HepG2 (cell line): Measurements from ENCODE around the gene OR1J2. TPM values are rescaled to one million over a fixed set of nuclear protein-coding genes. Genes with fewer than 3 reads are reported as not detected.

Experiments used
- ATAC-seq: fragments of 200-7000 bp; cut with Tn5 transposase; 3 replicates; pipeline ENCODE4 v1.9.1; 2020; ENCODE audit warnings: mild to moderate bottlenecking, moderate library complexity
- BruUV-seq: library from RNA; stranded (reverse); fragments of 400-500 nt; replicated peaks from 2 replicates; lab custom pipeline; 2021; lab: Mats Ljungman, UMichigan
- CTCF ChIA-PET: fragments of 300-600 bp; formaldehyde crosslinking; extraction: SDS; loops from one replicate; lab custom pipeline; 2021; ENCODE audit warnings: low total read pairs, inconsistent platforms, low intra/inter-chr PET ratio; lab: Yijun Ruan, JAX
- POLR2A ChIA-PET: fragments of 350-600 bp; sonication (Branson Sonifier 250); formaldehyde crosslinking; loops from one replicate; lab custom pipeline; 2020; ENCODE audit warnings: antibody characterized with exemption, inconsistent platforms; lab: Yijun Ruan, JAX
- DNase-seq: peaks from one replicate; pipeline ENCODE4 v3.0.0-alpha.2; 2015; ENCODE audit warnings: low spot score
- FAIRE-seq: peaks from 3 replicates; lab custom pipeline; 2011; peaks lifted over from hg19 to GRCh38; lab: Jason Lieb, UNC
- H2AFZ ChIP-seq: one replicate; pipeline ENCODE4 v1.6.1; 2011; ENCODE audit warnings: low read length, inconsistent platforms
- H3K27ac ChIP-seq: fragments of 300-600 bp; 3 replicates; pipeline ENCODE4 v1.8.0; 2011; ENCODE audit warnings: mixed run types, mild to moderate bottlenecking, mixed read lengths, low read length, inconsistent platforms; ENCODE audit not compliant: insufficient read depth; ENCODE audit errors: extremely low read length
- H3K27me3 ChIP-seq, 2 experiments: fragments of 200-600 bp in 1 of 2; 2 replicates in 1 of 2; 3 replicates in 1 of 2; pipeline versions ENCODE4 v1.6.0 to v1.8.0; 2011; ENCODE audit warnings: low read length in 2 of 2, mild to moderate bottlenecking in 2 of 2, moderate library complexity in 2 of 2, inconsistent platforms in 1 of 2; ENCODE audit not compliant: insufficient read depth in 2 of 2, control insufficient read depth in 1 of 2
- H3K36me3 ChIP-seq, 2 experiments: fragments of 200-600 bp in 1 of 2; replicated peaks in 1 of 2; 2 replicates in 1 of 2; 3 replicates in 1 of 2; pipeline versions ENCODE4 v1.5.1 to v1.8.0; 2011; ENCODE audit warnings: low read length in 2 of 2, inconsistent platforms in 1 of 2; ENCODE audit not compliant: insufficient read depth in 2 of 2, control insufficient read depth in 1 of 2
- H3K4me1 ChIP-seq: 2 replicates; pipeline ENCODE4 v1.5.1; 2012; ENCODE audit warnings: low read length, inconsistent platforms; ENCODE audit not compliant: insufficient read depth
- H3K4me2 ChIP-seq: 2 replicates; pipeline ENCODE4 v1.6.0; 2011; ENCODE audit warnings: low read depth, low read length, inconsistent platforms
- H3K4me3 ChIP-seq, 3 experiments: fragments of 200-600 bp in 1 of 3; sonication (generic), shearing (Covaris generic) in 1 of 3; replicated peaks in 1 of 3; 2 replicates each; pipeline ENCODE4 v1.5.1; 2011 to 2016; ENCODE audit warnings: low read length in 3 of 3, inconsistent platforms in 2 of 3, low read depth in 2 of 3, mild to moderate bottlenecking in 2 of 3, control low read depth in 1 of 3, mixed read lengths in 1 of 3; ENCODE audit not compliant: insufficient read depth in 1 of 3
- H3K79me2 ChIP-seq: one replicate; pipeline ENCODE4 v1.6.1; 2011; ENCODE audit warnings: low read length, inconsistent platforms; ENCODE audit not compliant: insufficient read depth
- H3K9ac ChIP-seq: 2 replicates; pipeline ENCODE4 v1.6.0; 2011; ENCODE audit warnings: mild to moderate bottlenecking, low read depth, low read length, inconsistent platforms; ENCODE audit not compliant: insufficient read depth
- H3K9me3 ChIP-seq: 2 replicates; pipeline ENCODE4 v1.5.1; 2012; ENCODE audit warnings: mild to moderate bottlenecking, low read length
- H4K20me1 ChIP-seq: 2 replicates; pipeline ENCODE4 v1.6.0; 2011; ENCODE audit warnings: inconsistent platforms, mild to moderate bottlenecking, low read length, moderate library complexity; ENCODE audit not compliant: insufficient read depth
- AGO1 ChIP-seq: fragments of 200-400 bp; formaldehyde crosslinking; IDR thresholded peaks from 2 replicates; pipeline ENCODE4 v1.6.1; 2017; ENCODE audit warnings: mild to moderate bottlenecking, low read depth, low read length, moderate library complexity; ENCODE audit not compliant: poor library complexity, severe bottlenecking
- GATAD2A ChIP-seq: IDR thresholded peaks from 2 replicates; pipeline ENCODE4 v1.6.1; 2016
- GLMP ChIP-seq: sonication (generic); formaldehyde crosslinking; IDR thresholded peaks from 2 replicates; pipeline ENCODE4 v1.9.0; 2021; ENCODE audit warnings: missing genetic modification reagents, mild to moderate bottlenecking, borderline replicate concordance
- HOXA3 ChIP-seq: sonication (generic); formaldehyde crosslinking; IDR thresholded peaks from 2 replicates; pipeline ENCODE4 v1.5.0; 2020; ENCODE audit warnings: missing genetic modification reagents
- MTA3 ChIP-seq: sonication (generic); formaldehyde crosslinking; IDR thresholded peaks from 2 replicates; pipeline ENCODE4 v1.4.0; 2020; ENCODE audit warnings: missing genetic modification reagents
- POGZ ChIP-seq: sonication (generic); formaldehyde crosslinking; IDR thresholded peaks from 2 replicates; pipeline ENCODE4 v1.4.0; 2020; ENCODE audit warnings: mild to moderate bottlenecking, missing genetic modification reagents
- SOX5 ChIP-seq: IDR thresholded peaks from 2 replicates; pipeline ENCODE4 v1.6.1; 2016; ENCODE audit warnings: borderline replicate concordance
- SRSF9 ChIP-seq: fragments of 200-400 bp; formaldehyde crosslinking; IDR thresholded peaks from 2 replicates; pipeline ENCODE4 v1.6.1; 2018; ENCODE audit warnings: borderline replicate concordance, mild to moderate bottlenecking, low read depth, low read length; ENCODE audit not compliant: insufficient read depth, poor library complexity, severe bottlenecking
- SSRP1 ChIP-seq: IDR thresholded peaks from 2 replicates; pipeline ENCODE4 v1.6.1; 2016; ENCODE audit warnings: control low read depth
- STAG1 ChIP-seq: sonication (generic); formaldehyde crosslinking; IDR thresholded peaks from 2 replicates; pipeline ENCODE4 v1.4.0; 2020; ENCODE audit warnings: missing genetic modification reagents
- TAF1 ChIP-seq: sonication (generic); formaldehyde crosslinking; IDR thresholded peaks from 2 replicates; pipeline ENCODE4 v1.4.0; 2020; ENCODE audit warnings: missing genetic modification reagents
- ZNF569 ChIP-seq: sonication (generic); formaldehyde crosslinking; IDR thresholded peaks from 2 replicates; pipeline ENCODE4 v1.5.0; 2020; ENCODE audit warnings: mild to moderate bottlenecking, missing genetic modification reagents, moderate library complexity, borderline replicate concordance
- WGBS: methylation state at CpG from one replicate; pipeline ENCODE4 v1.1.6; 2017; ENCODE audit warnings: low lambda C conversion rate; 5-methylcytosine and 5-hydroxymethylcytosine counted together
- in situ Hi-C: cut with HindIII; loops from 2 replicates; pipeline ENCODE4 v1.10.0; 2017; ENCODE audit warnings: low pct_unique_long_range_greater_than_20kb; ENCODE audit not compliant: extremely low pct_ligation_motif_present
- intact Hi-C: fragments of 100-400 bp; cut with micrococcal nuclease; formaldehyde crosslinking; loops from one replicate; pipeline ENCODE4 v1.10.0; 2022; ENCODE audit not compliant: unreplicated experiment
- polyA plus RNA-seq, 8 experiments: library from polyadenylated mRNA; depleted of rRNA in 3 of 8; stranded (reverse) in 7 of 8; unstranded in 1 of 8; fragments of >200 nt; fragmentation: Illumina TruSeq in 4 of 8; extraction: Trizol in 4 of 8; gene quantifications; 2 replicates each; pipeline versions ENCODE4 v1.2.1 to v1.2.3, GENCODE V29; 2011 to 2016; ENCODE audit warnings: low read depth in 4 of 8, missing spikeins in 1 of 8, mixed read lengths in 1 of 8; ENCODE audit not compliant: insufficient read depth in 1 of 8
- total RNA-seq, 5 experiments: library from RNA; depleted of rRNA; stranded (reverse); fragments of >200 nt; fragmentation: Illumina TruSeq; extraction: Trizol; gene quantifications; 2 replicates each; pipeline ENCODE4 v1.2.3, GENCODE V29; 2016; ENCODE audit warnings: low read depth in 1 of 5
- TF ChIP-seq, protein P1 (sequence below): sonication (generic); formaldehyde crosslinking; IDR thresholded peaks from 2 replicates; pipeline ENCODE4 v1.4.0; 2020; ENCODE audit warnings: missing genetic modification reagents
- TF ChIP-seq, protein P2 (sequence below): sonication (generic); formaldehyde crosslinking; IDR thresholded peaks from 2 replicates; pipeline ENCODE4 v1.5.0; 2020; ENCODE audit warnings: missing genetic modification reagents, mild to moderate bottlenecking, borderline replicate concordance

The OR1J2 gene
- total and polyA plus RNA-seq, 2 of the 13 experiments (the other 11 are each of a cell fraction or from before 2014, with no cell fraction given): not detected

- no peaks in the 10 kb centered on the region for H3K9me3 ChIP-seq
- H3K36me3 ChIP-seq: no peaks in the 10 kb centered on the region
- H3K27me3 ChIP-seq: peaks cover 0 to 6% of the 10 kb centered on the region in 2 experiments; a peak in 1 of 5 replicates
- DNase-seq (peak; percentile 69), ATAC-seq (peak; percentile 98), FAIRE-seq (peak; percentile 79)
- intact Hi-C loops (loop anchor here (1.0 kb wide), 1 partner anchor 346 kb away; no protein-coding TSS in a partner anchor), in situ Hi-C loops (no loop called here)
- no peak overlapping the region for H3K27ac ChIP-seq
- WGBS: 20% methylated on average over 3 of the region's 10 CpGs
- peak overlapping the region; percentile 53 for H3K9ac ChIP-seq
- ChIA-PET POLR2A (interaction anchor here (1.0 to 1.1 kb wide), 2 partner anchors 347 to 364 kb away, joined by 3 read pairs; partner anchors contain the start of gene PDCL), CTCF (interaction anchor here (3.9 kb wide), 1 partner anchor 347 kb away, joined by 49 read pairs; no protein-coding TSS in a partner anchor)
- no TSS peak for BruUV-seq
- H3K79me2 ChIP-seq: no peaks in the 10 kb centered on the region
- no peaks in the 10 kb centered on the region for H4K20me1 ChIP-seq
- H3K4me1 ChIP-seq: no peaks in the 10 kb centered on the region
- peak overlapping the region; percentile 89 for H3K4me2 ChIP-seq
- peak overlapping the region; percentile 89 for H2AFZ ChIP-seq
- H3K4me3 ChIP-seq: peak overlapping the region; percentile 64 to 75 (median 66)
- TF ChIP-seq TAF1 (CRISPR knock-in tag) (peak; percentile 50; the same call in 1 of the 2 replicates), HOXA3 (CRISPR knock-in tag) (peak; percentile 25; the same call in 1 of the 2 replicates), SOX5 (CRISPR knock-in tag) (0 out of 2 replicates have a peak, but pooled peaks have one; percentile 17), GATAD2A (peak; percentile 47; the same call in 1 of the 2 replicates), SSRP1 (CRISPR knock-in tag) (0 out of 2 replicates have a peak, but pooled peaks have one; percentile 51), SRSF9 (no peak), GLMP (CRISPR knock-in tag) (no peak), AGO1 (no peak), ZNF569 (CRISPR knock-in tag) (no peak), POGZ (CRISPR knock-in tag) (peak; percentile 94), STAG1 (CRISPR knock-in tag) (0 out of 2 replicates have a peak, but pooled peaks have one; percentile 6), MTA3 (CRISPR knock-in tag) (no peak)
- TF ChIP-seq, protein P1, sequence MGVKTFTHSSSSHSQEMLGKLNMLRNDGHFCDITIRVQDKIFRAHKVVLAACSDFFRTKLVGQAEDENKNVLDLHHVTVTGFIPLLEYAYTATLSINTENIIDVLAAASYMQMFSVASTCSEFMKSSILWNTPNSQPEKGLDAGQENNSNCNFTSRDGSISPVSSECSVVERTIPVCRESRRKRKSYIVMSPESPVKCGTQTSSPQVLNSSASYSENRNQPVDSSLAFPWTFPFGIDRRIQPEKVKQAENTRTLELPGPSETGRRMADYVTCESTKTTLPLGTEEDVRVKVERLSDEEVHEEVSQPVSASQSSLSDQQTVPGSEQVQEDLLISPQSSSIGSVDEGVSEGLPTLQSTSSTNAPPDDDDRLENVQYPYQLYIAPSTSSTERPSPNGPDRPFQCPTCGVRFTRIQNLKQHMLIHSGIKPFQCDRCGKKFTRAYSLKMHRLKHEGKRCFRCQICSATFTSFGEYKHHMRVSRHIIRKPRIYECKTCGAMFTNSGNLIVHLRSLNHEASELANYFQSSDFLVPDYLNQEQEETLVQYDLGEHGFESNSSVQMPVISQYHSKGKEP (CRISPR knock-in tag): no peak
- TF ChIP-seq, protein P2, sequence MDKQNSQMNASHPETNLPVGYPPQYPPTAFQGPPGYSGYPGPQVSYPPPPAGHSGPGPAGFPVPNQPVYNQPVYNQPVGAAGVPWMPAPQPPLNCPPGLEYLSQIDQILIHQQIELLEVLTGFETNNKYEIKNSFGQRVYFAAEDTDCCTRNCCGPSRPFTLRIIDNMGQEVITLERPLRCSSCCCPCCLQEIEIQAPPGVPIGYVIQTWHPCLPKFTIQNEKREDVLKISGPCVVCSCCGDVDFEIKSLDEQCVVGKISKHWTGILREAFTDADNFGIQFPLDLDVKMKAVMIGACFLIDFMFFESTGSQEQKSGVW (CRISPR knock-in tag): no peak
Observed at GRCh38 chr9:122463828-122464632, 46.6 kb upstream of the OR1J2 start.
